Effector memory CD8-positive, alpha-beta T cell (primary cell): ENCODE data around the gene SLC6A9.

Experiments used
- ATAC-seq: fragments of 150-1000 bp; cut with Tn5 transposase; replicated peaks from 2 replicates; pipeline ENCODE4 v1.10.0; 2021; ENCODE audit warnings: mild to moderate bottlenecking, moderate library complexity
- DNase-seq, 3 experiments: peaks; one replicate each; pipeline ENCODE4 v3.0.0; 2021
- H3K27ac Mint-ChIP-seq, 2 donors: one replicate each; pipeline ENCODE4 v1.8.0; 2022; ENCODE audit warnings: mild to moderate bottlenecking in 2 of 2, mixed read lengths in 2 of 2, moderate library complexity in 2 of 2
- H3K27me3 Mint-ChIP-seq, 2 donors: one replicate each; pipeline ENCODE4 v1.8.0; 2022; ENCODE audit warnings: mixed read lengths in 2 of 2
- H3K36me3 Mint-ChIP-seq: one replicate; pipeline ENCODE4 v1.8.0; 2022; ENCODE audit warnings: mild to moderate bottlenecking, moderate library complexity, mixed read lengths; ENCODE audit not compliant: insufficient read depth
- H3K4me1 Mint-ChIP-seq, 2 donors: one replicate each; pipeline ENCODE4 v1.8.0; 2022; ENCODE audit warnings: low read depth in 2 of 2, mixed read lengths in 2 of 2
- H3K4me3 Mint-ChIP-seq, 2 donors: one replicate each; pipeline ENCODE4 v1.8.0; 2022; ENCODE audit warnings: mild to moderate bottlenecking in 2 of 2, mixed read lengths in 2 of 2, moderate library complexity in 2 of 2
- H3K9me3 Mint-ChIP-seq, 2 donors: one replicate each; pipeline ENCODE4 v1.8.0; 2022; ENCODE audit warnings: mixed read lengths in 2 of 2

The SLC6A9 gene

GRCh38 chr1:43985984-43986595 lies 45.2 kb downstream of the SLC6A9 start:
- Mint-ChIP-seq H3K27ac (peak overlapping the region in 1 of 2 donors; percentile 24), H3K4me1 (peaks cover under 1 to 3% of the 10 kb centered on the region in 2 donors), H3K36me3 (no peaks in the 10 kb centered on the region), H3K4me3 (no peak overlapping the region), H3K9me3 (no peaks in the 10 kb centered on the region), H3K27me3 (no peaks in the 10 kb centered on the region)
- DNase-seq: no peak
- ATAC-seq: no peak

DNA sequence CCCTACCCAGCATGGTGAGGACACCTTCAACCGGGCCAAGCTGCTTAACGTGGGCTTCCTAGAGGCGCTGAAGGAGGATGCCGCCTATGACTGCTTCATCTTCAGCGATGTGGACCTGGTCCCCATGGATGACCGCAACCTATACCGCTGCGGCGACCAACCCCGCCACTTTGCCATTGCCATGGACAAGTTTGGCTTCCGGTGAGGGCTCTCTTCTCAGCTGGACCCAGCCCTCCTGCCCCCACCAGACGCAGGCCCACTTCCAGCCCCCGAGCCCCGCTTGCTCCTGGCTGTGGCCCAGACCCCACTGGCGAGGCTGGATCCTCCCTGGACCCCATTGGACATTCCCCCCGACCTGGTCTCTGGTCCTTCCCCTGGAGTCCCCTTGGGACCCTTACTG lies 46.4 kb downstream of the SLC6A9 start:
- Mint-ChIP-seq H3K27me3 (no peaks in the 10 kb centered on the region), H3K9me3 (no peaks in the 10 kb centered on the region), H3K4me3 (no peak overlapping the region), H3K4me1 (peaks cover 7 to 8% of the 10 kb centered on the region in 2 donors), H3K27ac (no peak overlapping the region), H3K36me3 (peaks cover 2% of the 10 kb centered on the region)
- no peak for DNase-seq
- no peak for ATAC-seq

GRCh38 chr1:43983253-43983899 lies 47.9 kb downstream of the SLC6A9 start:
- no peaks in the 10 kb centered on the region for H3K9me3 Mint-ChIP-seq

GRCh38 chr1:43982808-43983207 lies 48.5 kb downstream of the SLC6A9 start:
- DNase-seq (no peak), ATAC-seq (no peak)
- Mint-ChIP-seq H3K36me3 (peaks cover 3% of the 10 kb centered on the region), H3K4me3 (no peak overlapping the region), H3K27ac (no peak overlapping the region), H3K4me1 (peaks cover 16 to 19% of the 10 kb centered on the region in 2 donors), H3K9me3 (no peaks in the 10 kb centered on the region), H3K27me3 (no peaks in the 10 kb centered on the region)

More at GRCh38 chr1:43983253-43983899, 47.9 kb downstream of the SLC6A9 start:
- Mint-ChIP-seq H3K27me3 (no peaks in the 10 kb centered on the region), H3K36me3 (peaks cover 3% of the 10 kb centered on the region), H3K4me1 (peaks cover 13 to 14% of the 10 kb centered on the region in 2 donors), H3K4me3 (no peak overlapping the region), H3K27ac (peak overlapping the region in 1 of 2 donors; percentile 23)
- DNase-seq (no peak), ATAC-seq (no peak)

DNA sequence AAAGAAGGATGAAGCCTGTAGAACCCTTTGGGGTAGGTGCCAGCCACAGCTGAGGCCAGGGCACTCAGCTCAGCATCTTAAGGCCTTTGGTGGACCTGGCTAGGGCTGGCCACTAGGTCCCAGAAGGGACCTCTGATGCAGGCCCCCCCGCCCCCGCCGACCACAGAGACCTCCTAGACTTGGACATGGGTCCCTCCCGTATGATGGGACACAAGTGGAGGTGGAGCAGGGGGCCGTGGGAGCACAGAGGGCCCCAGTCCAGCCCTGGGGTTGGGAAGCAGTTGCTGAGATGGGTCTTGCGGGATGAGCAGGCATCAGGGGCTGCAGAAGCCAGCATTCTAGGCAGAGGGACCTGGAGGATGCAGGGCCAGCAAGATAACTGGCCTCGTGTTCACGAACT lies 49.0 kb downstream of the SLC6A9 start:
- H3K4me1 Mint-ChIP-seq: peaks cover 21 to 24% of the 10 kb centered on the region in 2 donors

DNA sequence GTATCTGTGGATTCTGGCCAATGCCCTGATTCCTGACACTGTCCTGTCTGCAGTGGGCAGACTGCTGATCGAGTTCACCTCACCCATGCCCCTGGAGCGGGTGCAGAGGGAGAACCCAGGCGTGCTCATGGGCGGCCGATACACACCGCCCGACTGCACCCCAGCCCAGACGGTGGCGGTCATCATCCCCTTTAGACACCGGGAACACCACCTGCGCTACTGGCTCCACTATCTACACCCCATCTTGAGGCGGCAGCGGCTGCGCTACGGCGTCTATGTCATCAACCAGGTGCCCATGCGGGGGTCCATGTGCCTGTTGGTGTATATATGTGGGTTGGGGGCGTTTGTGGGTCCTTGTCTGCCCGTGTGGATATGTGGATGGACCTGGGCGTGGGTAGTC lies 49.6 kb downstream of the SLC6A9 start:
- Mint-ChIP-seq H3K9me3 (no peaks in the 10 kb centered on the region), H3K4me3 (no peak overlapping the region), H3K4me1 (peaks cover 27 to 30% of the 10 kb centered on the region in 2 donors), H3K27ac (no peak overlapping the region), H3K27me3 (no peaks in the 10 kb centered on the region), H3K36me3 (peaks cover 8% of the 10 kb centered on the region)
- DNase-seq: no peak
- no peak for ATAC-seq

More for the DNA sequence above, 49.0 kb downstream of the SLC6A9 start:
- Mint-ChIP-seq H3K9me3 (no peaks in the 10 kb centered on the region), H3K4me3 (no peak overlapping the region), H3K27ac (no peak overlapping the region), H3K36me3 (peaks cover 3% of the 10 kb centered on the region), H3K27me3 (no peaks in the 10 kb centered on the region)
- DNase-seq (no peak), ATAC-seq (no peak)

DNA sequence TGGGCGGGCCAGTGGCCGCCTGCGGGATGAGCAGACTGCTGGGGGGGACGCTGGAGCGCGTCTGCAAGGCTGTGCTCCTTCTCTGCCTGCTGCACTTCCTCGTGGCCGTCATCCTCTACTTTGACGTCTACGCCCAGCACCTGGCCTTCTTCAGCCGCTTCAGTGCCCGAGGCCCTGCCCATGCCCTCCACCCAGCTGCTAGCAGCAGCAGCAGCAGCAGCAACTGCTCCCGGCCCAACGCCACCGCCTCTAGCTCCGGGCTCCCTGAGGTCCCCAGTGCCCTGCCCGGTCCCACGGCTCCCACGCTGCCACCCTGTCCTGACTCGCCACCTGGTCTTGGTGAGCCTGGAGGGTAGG lies 50.1 kb downstream of the SLC6A9 start:
- ATAC-seq: no peak
- H3K27ac Mint-ChIP-seq: no peak overlapping the region
- no peak for DNase-seq
- H3K36me3 Mint-ChIP-seq: peaks cover 11% of the 10 kb centered on the region
- H3K4me3 Mint-ChIP-seq: no peak overlapping the region
- H3K4me1 Mint-ChIP-seq: peaks cover 33 to 36% of the 10 kb centered on the region in 2 donors
- no peaks in the 10 kb centered on the region for H3K9me3 Mint-ChIP-seq
- no peaks in the 10 kb centered on the region for H3K27me3 Mint-ChIP-seq

DNA sequence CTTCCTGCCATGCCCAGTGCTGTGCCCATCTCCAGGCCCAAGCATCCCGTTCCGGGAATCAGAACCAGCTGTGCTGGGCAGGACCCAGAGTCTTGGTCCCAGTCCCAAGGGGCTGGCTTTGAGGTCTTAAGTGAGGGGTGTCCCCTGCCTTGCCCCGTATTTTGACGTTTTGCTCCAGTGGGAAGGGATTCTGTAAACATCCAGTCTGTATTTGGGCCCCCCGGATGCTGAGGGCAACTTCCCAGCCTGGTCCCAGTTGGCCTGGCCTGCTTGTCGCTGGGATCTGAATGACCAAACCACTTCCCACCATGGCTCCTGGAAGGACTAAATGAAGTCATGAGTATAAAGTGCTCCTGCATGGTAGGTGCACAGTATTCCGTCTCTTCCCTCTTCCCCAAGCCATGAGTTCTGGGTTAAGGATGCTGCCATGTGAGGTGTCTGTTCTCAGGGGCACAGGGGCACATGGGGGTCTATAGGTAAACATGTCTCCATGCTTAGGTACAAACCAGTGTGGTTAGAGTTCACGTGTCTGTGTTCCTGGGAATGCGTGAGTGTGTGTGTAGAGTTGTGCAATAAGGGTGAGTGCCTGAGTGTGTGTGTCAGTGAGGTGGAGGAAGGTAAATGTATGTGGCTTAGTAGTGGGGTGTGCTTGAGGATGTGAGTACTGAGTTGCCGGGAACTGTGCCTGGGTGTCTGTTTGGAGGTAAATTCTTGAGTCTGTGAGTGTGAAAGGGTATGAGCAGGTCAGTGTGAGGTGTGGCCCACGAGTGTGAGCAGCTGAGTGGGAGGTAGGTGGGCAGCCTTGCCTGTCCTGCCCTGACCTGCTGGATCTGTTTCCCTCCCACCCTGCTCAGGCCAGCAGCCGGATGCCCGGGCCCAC lies 50.8 kb downstream of the SLC6A9 start:
- Mint-ChIP-seq H3K4me3 (peak overlapping the region; percentile 79 to 83), H3K36me3 (peaks cover 11% of the 10 kb centered on the region), H3K9me3 (no peaks in the 10 kb centered on the region), H3K27me3 (no peaks in the 10 kb centered on the region), H3K27ac (peak overlapping the region; percentile 57 to 63), H3K4me1 (peaks cover 39 to 41% of the 10 kb centered on the region in 2 donors)
- no peak for ATAC-seq
- no peak for DNase-seq

- Mint-ChIP-seq H3K4me1 (peaks cover 41% of the 10 kb centered on the region in 2 donors), H3K27me3 (no peaks in the 10 kb centered on the region), H3K36me3 (peaks cover 13% of the 10 kb centered on the region), H3K9me3 (no peaks in the 10 kb centered on the region), H3K4me3 (peak overlapping the region; percentile 79 to 83), H3K27ac (peak overlapping the region; percentile 57 to 63)
- ATAC-seq (no peak), DNase-seq (no peak)
Observed at GRCh38 chr1:43979528-43980254, 51.6 kb downstream of the SLC6A9 start.

- no peak overlapping the region for H3K27ac Mint-ChIP-seq
- peak overlapping the region in 1 of 2 donors; percentile 83 for H3K4me3 Mint-ChIP-seq
- ATAC-seq (no peak), DNase-seq (no peak)
- peaks cover 17% of the 10 kb centered on the region for H3K36me3 Mint-ChIP-seq
- H3K4me1 Mint-ChIP-seq: peaks cover 44% of the 10 kb centered on the region in 2 donors
- H3K9me3 Mint-ChIP-seq: no peaks in the 10 kb centered on the region
- H3K27me3 Mint-ChIP-seq: no peaks in the 10 kb centered on the region
Observed at GRCh38 chr1:43979261-43979527, 52.1 kb downstream of the SLC6A9 start.

DNA sequence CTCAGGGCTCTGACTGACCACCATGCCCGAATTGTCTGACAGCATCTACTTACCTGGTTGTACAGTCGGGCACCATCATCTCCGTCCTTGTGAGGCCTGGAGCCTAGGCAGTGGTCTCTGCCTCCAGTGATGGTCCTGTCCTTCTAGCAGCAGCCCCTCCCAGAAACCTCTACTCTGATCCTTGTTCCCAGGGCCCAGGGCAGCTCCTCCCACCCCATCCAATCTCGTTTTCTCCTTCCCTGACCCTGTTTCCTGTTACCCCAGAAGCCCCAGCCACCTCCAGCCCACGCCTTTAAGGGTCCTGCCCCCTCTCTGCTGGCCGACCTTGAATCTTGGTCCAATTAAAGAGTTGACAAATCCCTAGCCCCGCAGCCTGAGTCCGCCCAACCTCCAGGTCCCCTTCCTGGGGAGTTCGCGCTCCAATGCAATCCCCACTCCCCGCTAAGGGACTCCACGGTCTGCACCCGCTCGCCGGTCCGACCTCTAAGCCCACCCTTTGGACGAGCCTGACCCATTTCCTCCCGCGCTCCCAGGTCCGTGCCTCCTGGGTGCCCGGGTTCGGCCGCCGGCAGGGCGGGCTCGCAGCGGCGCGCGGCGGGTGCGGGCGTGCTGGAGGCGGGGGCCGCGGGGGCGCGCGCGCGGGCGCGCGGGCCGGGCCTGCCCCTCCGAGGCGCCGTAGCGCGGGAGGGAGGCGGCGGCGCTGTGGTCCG lies 52.6 kb downstream of the SLC6A9 start, which contains the start of gene B4GALT2:
B4GALT2 (plus strand) TSS at position 660 of the 710 bp plus-strand sequence. CDS start 1,951 bp downstream, outside the sequence.
- H3K27me3 Mint-ChIP-seq: no peaks in the 10 kb centered on the region
- peak within 1 kb of the TSS; percentile 79 to 94 for H3K4me3 Mint-ChIP-seq
- H3K36me3 Mint-ChIP-seq: peaks cover 17% of the 10 kb centered on the region
- peaks cover 48 to 49% of the 10 kb centered on the region in 2 donors for H3K4me1 Mint-ChIP-seq
- peak within 1 kb of the TSS; percentile 57 to 63 for H3K27ac Mint-ChIP-seq
- DNase-seq: peak; percentile 17 to 28 (median 25)
- no peaks in the 10 kb centered on the region for H3K9me3 Mint-ChIP-seq
- ATAC-seq: peak; percentile 15

GRCh38 chr1:43978264-43978550 lies 53.1 kb downstream of the SLC6A9 start:
- no peak for DNase-seq
- Mint-ChIP-seq H3K27ac (peak overlapping the region; percentile 18 to 48), H3K4me1 (peaks cover 50 to 52% of the 10 kb centered on the region in 2 donors), H3K36me3 (peaks cover 17% of the 10 kb centered on the region), H3K9me3 (no peaks in the 10 kb centered on the region), H3K4me3 (peak overlapping the region; percentile 63 to 94), H3K27me3 (no peaks in the 10 kb centered on the region)
- ATAC-seq: no peak
